Panc1 (cell line): ENCODE measurements around the gene SCUBE3. TPM values are rescaled to one million over a fixed set of nuclear protein-coding genes. Genes with fewer than 3 reads are reported as not detected.

ENCODE experiments used
- ATAC-seq: fragments of 200-7000 bp; cut with Tn5 transposase; 2 replicates; pipeline ENCODE4 v1.9.1; 2020; ENCODE audit warnings: mild to moderate bottlenecking, moderate library complexity
- BruUV-seq: library from RNA; stranded (reverse); fragments of 400-500 nt; replicated peaks from 2 replicates; lab custom pipeline; 2021; lab: Mats Ljungman, UMichigan
- CTCF ChIA-PET: fragments of 300-600 bp; sonication (Branson Sonifier 250); formaldehyde crosslinking; loops from one replicate; lab custom pipeline; 2022; ENCODE audit warnings: antibody characterized with exemption; lab: Charles Lee
- POLR2A ChIA-PET: fragments of 300-600 bp; sonication (Branson Sonifier 250); formaldehyde crosslinking; loops from one replicate; lab custom pipeline; 2022; ENCODE audit warnings: antibody characterized with exemption; lab: Charles Lee
- DNase-seq: peaks from one replicate; pipeline ENCODE4 v3.0.0-alpha.2; 2010; ENCODE audit warnings: low read depth, low spot score
- H3K27ac ChIP-seq: 2 replicates; pipeline ENCODE4 v1.5.1; 2011; ENCODE audit warnings: mild to moderate bottlenecking, low read length, inconsistent platforms
- H3K27me3 ChIP-seq: fragments of 200-500 bp; sonication (Bioruptor generic); 2 replicates; pipeline ENCODE4 v1.6.0; 2014; ENCODE audit warnings: low read length, inconsistent platforms; ENCODE audit not compliant: control insufficient read depth, insufficient read depth
- H3K36me3 ChIP-seq: fragments of 200-500 bp; sonication (Bioruptor generic); 2 replicates; pipeline ENCODE4 v1.5.1; 2014; ENCODE audit warnings: inconsistent platforms, mild to moderate bottlenecking, low read length, moderate library complexity; ENCODE audit not compliant: control insufficient read depth, insufficient read depth
- H3K4me1 ChIP-seq: 2 replicates; pipeline ENCODE4 v1.5.1; 2011; ENCODE audit warnings: inconsistent platforms, mild to moderate bottlenecking, low read length, moderate library complexity; ENCODE audit not compliant: control insufficient read depth, insufficient read depth
- H3K4me3 ChIP-seq, 2 experiments: 2 replicates each; pipeline ENCODE4 v1.5.1; 2011 to 2012; ENCODE audit warnings: low read depth in 2 of 2, low read length in 2 of 2, mild to moderate bottlenecking in 2 of 2, inconsistent platforms in 1 of 2, moderate library complexity in 1 of 2
- H3K9me3 ChIP-seq: fragments of 200-500 bp; sonication (Bioruptor generic); 2 replicates; pipeline ENCODE4 v1.5.1; 2014; ENCODE audit warnings: low read depth, mild to moderate bottlenecking, inconsistent platforms, low read length, moderate library complexity; ENCODE audit not compliant: control insufficient read depth, insufficient read depth
- CTCF ChIP-seq: fragments of 450-650 bp; IDR thresholded peaks from 2 replicates; pipeline ENCODE4 v1.5.1; 2017; ENCODE audit warnings: mild to moderate bottlenecking
- POLR2AphosphoS5 ChIP-seq: IDR thresholded peaks from 2 replicates; pipeline ENCODE4 v1.6.1; 2012; ENCODE audit warnings: mild to moderate bottlenecking, low read depth, low read length, moderate library complexity
- REST ChIP-seq, 2 experiments: IDR thresholded peaks; 2 replicates each; pipeline ENCODE4 v1.6.1; 2011 to 2012; ENCODE audit warnings: low read depth in 2 of 2, control low read depth in 1 of 2, low read length in 1 of 2, mild to moderate bottlenecking in 1 of 2, moderate library complexity in 1 of 2; ENCODE audit not compliant: insufficient read depth in 1 of 2
- SIN3A ChIP-seq: IDR thresholded peaks from 2 replicates; pipeline ENCODE4 v1.6.1; 2012; ENCODE audit warnings: low read depth, mild to moderate bottlenecking, low read length, moderate library complexity, borderline replicate concordance; ENCODE audit not compliant: insufficient read depth
- TCF7L2 ChIP-seq: IDR thresholded peaks from 2 replicates; pipeline ENCODE4 v1.6.1; 2011; ENCODE audit warnings: mild to moderate bottlenecking, low read depth, low read length, inconsistent platforms
- in situ Hi-C: cut with HindIII; loops from 2 replicates; pipeline ENCODE4 v1.10.0; 2016; ENCODE audit warnings: low sequenced_read_pairs, low pct_unique_long_range_greater_than_20kb
- intact Hi-C: fragments of 100-400 bp; cut with micrococcal nuclease; formaldehyde crosslinking; loops from one replicate; pipeline ENCODE4 v1.10.0; 2022; ENCODE audit not compliant: unreplicated experiment
- total RNA-seq: library from RNA; stranded (reverse); gene quantifications from one replicate; pipeline ENCODE4 v1.2.1, GENCODE V29; 2021; ENCODE audit not compliant: unreplicated experiment

SCUBE3 gene
- total RNA-seq, 1 experiment from 2014 or later = 1.6 TPM

- no TSS peak for BruUV-seq
- ATAC-seq = peak; percentile 28; the same call in 1 of the 2 replicates
Measured at GRCh38 chr6:35203152-35203670, 10.5 kb upstream of the SCUBE3 start.

GRCh38 chr6:35203680-35204079, 10.1 kb upstream of the SCUBE3 start:
- Histone ChIP-seq H3K27ac (no peak overlapping the region; the same call in 1 of the 2 replicates), H3K9me3 (no peaks in the 10 kb centered on the region), H3K4me3 (no peak overlapping the region), H3K27me3 (no peaks in the 10 kb centered on the region), H3K36me3 (no peaks in the 10 kb centered on the region), H3K4me1 (peaks cover 14% of the 10 kb centered on the region)
- ATAC-seq (peak; percentile 62), DNase-seq (no peak)
- ChIA-PET POLR2A (interaction anchor here (0.6 kb wide), 1 partner anchor 783 kb away, joined by 5 read pairs; no protein-coding TSS in a partner anchor), CTCF (interaction anchor here (1.7 kb wide), 1 partner anchor 64 kb away, joined by 8 read pairs; no protein-coding TSS in a partner anchor)
- no TSS peak for BruUV-seq
- TF ChIP-seq POLR2AphosphoS5 = no peak
- TF ChIP-seq CTCF = no peak
- TF ChIP-seq SIN3A = no peak
- TF ChIP-seq TCF7L2 = no peak
- no peak for TF ChIP-seq REST (IDR thresholded peaks at IDR 0.05; ENCODE audit: insufficient read depth in 1 of 2, low read depth in 2 of 2, low read length in 1 of 2)
- in situ Hi-C loops (no loop called here), intact Hi-C loops (loop anchor here (2.0 kb wide), 1 partner anchor 57 kb away; no protein-coding TSS in a partner anchor)

More at GRCh38 chr6:35203152-35203670, 10.5 kb upstream of the SCUBE3 start:
- H3K27me3 ChIP-seq = no peaks in the 10 kb centered on the region
- H3K27ac ChIP-seq = no peak overlapping the region; the same call in none of the 2 replicates
- no peaks in the 10 kb centered on the region for H3K36me3 ChIP-seq
- H3K4me1 ChIP-seq = peaks cover 14% of the 10 kb centered on the region
- 0 out of 2 replicates have a peak, but pooled peaks cover under 1% of the 10 kb centered on the region for H3K9me3 ChIP-seq
- TF ChIP-seq SIN3A (no peak), CTCF (no peak), TCF7L2 (no peak), POLR2AphosphoS5 (no peak), REST (IDR thresholded peaks at IDR 0.05; ENCODE audit: insufficient read depth in 1 of 2, low read depth in 2 of 2, low read length in 1 of 2) (no peak)
- in situ Hi-C loops = no loop called here
- DNase-seq = no peak
- ChIA-PET CTCF (no interaction called here), POLR2A (no interaction called here)
- intact Hi-C loops = no loop called here
- H3K4me3 ChIP-seq = no peak overlapping the region
